GM18499 (cell line): ENCODE measurements around the gene ZNF784.
"Not testable (repeated sequence)": the region's sequence is repeated elsewhere in the genome, so short reads cannot be mapped to it uniquely, and the experiment has no call there.

ENCODE experiments used
- ATAC-seq: cut with Tn5 transposase; IDR thresholded peaks from one replicate; pipeline ENCODE4 v1.9.1; 2021; ENCODE audit warnings: moderate number of reproducible peaks; ENCODE audit not compliant: insufficient read depth, unreplicated experiment

The ZNF784 gene

DNA sequence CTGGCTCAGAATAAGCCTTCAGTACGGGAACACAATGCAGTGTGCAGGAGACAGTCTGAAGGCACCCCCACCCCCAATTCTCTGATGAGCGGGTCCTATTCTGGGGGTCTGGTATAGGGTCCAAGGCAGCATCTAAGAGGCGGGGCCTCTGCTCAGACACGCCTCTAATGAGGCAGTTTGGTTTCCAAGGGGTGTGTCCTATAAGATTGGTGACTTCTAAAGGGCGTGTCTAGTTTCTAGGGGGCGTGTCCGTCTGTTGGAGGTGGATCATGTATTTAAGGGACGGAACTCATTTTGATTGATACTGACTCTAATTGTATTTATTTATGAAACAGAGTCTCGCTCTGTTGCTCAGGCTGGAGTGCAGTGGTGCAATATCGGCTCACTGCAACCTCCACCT, 33.7 kb downstream of the ZNF784 start:
- no peak for ATAC-seq

DNA sequence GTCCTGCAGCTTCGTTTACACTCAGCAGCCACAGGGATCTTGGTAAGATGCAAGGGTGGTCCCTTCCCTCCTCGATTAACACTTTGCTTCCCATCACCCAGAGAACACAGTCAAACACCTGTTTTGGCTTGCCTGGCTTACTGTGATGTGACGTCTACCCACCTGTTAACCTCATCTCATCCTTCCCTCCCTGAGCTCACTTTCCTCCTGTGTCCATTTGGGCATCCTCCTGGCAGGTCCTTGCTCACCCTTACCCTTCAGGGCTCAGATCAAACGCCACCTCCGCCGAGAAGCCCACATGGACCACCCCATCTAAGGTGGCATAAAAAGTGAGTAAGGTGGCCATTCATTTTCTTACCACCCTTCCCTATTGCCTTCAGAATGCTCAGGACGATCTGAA, 34.3 kb downstream of the ZNF784 start:
- ATAC-seq: no peak

DNA sequence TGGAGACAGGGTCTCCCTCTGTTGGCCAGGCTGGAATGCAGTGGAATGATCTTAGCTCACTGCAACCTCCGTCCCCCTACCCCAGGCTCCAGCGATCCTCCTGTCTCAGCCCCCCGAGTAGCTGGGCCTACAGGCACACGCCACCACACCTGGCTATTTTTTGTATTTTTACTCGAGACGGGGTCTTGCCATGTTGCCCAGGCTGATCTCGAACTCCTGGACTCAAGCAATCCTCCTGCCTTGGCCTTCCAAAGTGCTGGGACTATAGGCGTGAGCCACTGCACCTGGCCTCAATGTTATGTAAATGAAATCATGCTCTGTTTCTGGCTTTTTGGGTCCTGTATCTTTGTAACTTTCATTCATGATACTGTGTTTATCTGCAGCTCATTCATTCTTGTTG, 35.6 kb downstream of the ZNF784 start:
- ATAC-seq: no peak

DNA sequence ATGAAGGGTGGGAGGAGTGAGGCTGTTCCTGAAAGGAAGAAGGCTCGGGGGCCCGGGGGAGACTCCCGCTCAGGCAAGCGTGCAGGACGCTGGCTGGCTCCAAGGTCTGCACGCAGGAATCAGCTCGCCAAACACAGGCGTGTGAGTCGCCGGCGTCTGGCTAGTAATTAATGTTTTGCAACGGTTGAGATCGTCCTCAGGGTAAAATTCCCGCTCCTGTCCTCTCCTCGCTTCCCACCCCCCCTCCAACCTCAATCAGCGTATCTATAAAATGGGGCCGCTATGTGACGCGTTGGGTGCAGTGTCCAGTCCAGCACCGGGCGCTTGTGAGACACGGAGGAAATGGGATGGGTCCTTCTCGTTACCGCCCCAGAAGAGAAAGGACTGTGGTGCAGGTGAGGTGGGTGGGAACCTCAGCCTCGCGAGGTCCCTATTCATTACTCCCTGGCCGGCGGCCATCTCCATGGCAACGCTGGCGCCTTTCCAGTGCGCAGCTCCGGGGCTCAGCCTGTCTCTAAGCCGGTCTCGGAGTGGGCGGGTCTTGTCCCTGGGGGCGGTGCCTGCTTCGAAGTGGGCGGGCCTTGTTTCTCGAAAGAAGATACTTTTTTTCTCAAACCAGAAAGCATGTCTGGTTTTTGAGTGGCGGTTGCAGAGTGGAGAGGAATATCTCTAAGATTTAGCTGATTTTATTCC, 37.2 kb downstream of the ZNF784 start:
- ATAC-seq: no peak

DNA sequence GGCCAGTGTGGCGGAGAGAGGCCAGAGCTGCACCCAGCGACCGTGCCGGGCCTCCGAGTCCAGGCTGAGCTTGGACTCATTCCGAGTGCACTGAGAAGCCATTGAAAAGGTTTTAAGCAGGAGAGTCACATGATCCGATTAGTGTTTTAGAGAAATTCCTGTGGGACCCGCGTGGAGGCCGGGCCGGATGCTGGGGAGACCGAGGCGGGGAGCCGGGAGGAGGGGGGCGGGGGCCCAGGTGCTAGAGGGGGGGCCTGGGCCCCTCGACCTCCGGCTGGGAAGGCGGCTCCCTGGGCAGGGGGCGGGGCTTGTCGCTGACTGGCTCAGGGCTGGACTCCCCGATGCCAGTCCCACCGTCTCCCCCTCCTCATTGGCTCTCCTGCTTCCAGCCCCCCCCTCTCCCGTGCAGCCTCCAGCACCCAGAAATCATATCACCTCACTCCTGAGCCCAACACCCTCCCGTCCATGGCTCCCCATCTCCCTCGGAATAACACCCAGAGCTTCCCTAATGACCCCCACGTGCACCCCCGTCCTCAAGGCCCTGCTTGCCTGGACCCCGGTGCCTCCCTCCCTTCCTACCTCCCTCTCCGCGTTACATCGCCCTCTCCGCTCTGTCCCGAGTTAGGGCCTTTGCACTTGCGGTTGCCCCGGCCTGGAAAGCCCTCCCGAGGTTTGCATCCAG, 38.6 kb downstream of the ZNF784 start:
- ATAC-seq: no peak

DNA sequence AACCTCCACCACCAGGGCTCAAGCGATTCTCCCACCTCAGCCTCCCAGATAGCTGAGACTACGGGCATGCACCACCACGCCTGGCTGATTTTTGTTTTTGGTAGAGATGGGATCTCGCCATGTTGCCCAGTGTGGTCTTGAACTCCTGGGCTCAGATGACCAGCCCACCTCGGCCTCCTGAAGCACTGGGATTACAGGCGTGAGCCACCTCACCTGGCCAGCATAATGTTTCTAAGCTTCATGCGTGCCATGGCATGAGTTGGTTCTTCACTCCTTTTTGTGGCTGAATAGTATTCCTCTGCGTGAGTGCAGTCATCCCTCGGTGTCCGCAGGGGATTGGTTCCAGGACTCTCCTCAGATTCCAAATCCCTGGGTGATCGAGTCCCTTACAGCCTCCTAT, 39.5 kb downstream of the ZNF784 start:
- no peak for ATAC-seq

DNA sequence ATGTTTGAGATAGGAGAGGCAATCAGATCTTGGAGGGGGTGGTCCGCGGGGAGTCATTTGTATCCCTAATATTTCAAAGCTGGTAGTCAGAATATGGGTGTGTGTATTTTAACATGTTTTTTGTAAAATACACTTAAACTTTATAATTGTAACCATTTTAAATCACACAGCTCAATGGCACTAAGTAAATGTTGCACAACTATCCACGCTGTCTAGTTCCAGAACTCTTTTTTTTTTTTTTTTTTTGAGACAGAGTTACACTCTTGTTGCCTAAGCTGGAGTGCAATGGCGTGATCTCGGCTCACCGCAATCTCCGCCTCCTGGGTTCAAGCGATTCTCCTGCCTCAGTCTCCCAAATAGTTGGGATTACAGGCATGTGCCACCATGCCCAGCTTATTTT, 40.5 kb downstream of the ZNF784 start:
- ATAC-seq: not testable (repeated sequence)

DNA sequence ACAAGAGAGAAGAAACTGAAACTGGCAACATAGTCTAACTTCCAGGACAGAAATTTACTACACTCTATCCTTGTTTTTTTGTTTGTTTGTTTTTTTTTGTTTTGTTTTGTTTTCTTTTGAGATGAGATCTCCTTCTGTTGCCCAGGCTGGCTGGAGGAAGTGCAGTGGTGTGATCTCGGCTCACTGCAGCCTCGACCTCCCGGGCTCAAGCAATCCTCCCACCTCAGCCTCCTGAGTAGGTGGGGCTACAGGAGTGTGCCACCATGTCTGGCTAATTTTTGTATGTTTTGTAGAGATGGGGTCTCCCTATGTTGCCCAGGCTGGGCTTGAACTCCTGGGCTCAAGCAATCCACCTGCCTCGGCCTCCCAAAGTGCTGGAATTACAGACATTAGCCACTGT, 42.1 kb downstream of the ZNF784 start:
- not testable (repeated sequence) for ATAC-seq

DNA sequence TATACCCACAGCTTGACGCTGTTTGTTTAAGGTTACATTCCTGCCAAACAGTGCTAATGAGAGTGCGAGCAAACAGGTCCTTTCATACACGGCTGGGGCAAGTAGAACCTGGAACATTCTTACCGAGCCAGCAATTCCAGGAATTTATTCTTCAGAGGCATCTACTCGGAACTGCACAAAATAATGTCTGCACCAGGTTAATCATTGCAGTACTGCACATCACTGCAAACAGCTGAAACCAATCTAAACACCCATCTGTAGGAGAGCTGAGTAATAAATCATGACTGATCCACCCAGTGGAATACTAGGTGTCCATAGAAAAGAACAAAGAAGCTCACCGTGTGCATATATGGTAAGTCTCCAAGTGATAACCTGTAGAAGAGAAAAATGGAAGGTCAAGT, 42.5 kb downstream of the ZNF784 start:
- ATAC-seq: no peak

DNA sequence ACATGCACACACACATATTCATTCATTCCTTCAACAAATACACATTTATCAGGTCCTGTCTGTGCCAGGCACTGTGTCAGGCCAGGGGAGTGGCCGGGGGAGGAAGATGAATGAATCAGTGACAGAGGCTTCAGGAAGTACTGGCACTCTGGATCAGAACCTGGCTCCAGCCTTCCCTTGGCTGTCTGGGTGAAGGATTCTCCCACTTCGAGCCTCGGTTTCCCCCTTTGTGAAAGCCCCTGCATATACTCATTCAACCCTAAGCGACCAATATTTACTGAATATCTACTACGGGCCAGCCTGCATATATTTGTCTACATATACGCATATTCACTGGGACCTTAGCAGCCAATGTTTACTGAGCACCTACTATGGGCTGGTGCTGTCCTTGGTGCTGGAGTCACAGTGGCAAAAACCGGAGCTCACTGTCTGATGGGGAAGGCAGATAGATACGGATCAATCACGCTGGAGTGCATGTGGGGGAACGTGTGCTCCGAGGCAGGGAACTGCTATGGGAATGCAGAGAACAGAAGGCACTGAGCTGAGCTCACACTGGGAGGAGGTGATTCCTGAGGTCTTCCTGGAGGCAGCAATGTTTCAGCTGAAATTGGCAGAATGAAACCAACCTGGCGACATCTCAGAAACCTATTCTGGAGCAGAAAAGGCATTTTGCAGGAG, 43.1 kb downstream of the ZNF784 start:
- no peak for ATAC-seq

DNA sequence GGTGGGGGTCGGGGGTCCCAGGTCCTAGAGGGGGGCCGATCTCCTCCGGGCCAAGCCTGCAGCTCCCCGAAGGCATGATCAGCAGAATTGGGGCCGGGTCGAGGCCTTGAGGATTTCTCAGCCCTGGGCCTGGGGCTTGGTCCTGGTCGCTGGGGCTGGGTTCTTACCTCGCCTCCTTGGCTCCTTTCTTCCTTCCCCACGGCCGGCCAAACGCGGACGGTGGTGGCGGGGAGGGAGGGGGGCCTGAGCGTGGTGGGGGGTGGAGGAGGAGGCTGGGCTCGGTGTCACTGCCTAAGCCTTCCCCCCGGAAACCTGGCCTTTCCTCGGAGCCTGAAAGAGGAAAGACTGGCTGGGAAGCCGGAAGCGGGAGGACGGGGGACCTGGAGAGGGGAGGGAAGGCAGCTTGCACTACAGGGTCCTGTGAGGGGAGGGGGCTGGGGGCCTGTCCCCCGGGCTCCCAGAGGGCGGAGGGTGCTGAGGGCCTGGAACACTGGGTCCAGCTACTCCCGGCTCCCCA, 43.7 kb downstream of the ZNF784 start, which contains the start of gene ZNF579:
TSS of gene ZNF579 (minus strand) at position 221 of the 517 bp plus-strand sequence. CDS start 1,209 bp downstream, outside the sequence.
- no peak for ATAC-seq

DNA sequence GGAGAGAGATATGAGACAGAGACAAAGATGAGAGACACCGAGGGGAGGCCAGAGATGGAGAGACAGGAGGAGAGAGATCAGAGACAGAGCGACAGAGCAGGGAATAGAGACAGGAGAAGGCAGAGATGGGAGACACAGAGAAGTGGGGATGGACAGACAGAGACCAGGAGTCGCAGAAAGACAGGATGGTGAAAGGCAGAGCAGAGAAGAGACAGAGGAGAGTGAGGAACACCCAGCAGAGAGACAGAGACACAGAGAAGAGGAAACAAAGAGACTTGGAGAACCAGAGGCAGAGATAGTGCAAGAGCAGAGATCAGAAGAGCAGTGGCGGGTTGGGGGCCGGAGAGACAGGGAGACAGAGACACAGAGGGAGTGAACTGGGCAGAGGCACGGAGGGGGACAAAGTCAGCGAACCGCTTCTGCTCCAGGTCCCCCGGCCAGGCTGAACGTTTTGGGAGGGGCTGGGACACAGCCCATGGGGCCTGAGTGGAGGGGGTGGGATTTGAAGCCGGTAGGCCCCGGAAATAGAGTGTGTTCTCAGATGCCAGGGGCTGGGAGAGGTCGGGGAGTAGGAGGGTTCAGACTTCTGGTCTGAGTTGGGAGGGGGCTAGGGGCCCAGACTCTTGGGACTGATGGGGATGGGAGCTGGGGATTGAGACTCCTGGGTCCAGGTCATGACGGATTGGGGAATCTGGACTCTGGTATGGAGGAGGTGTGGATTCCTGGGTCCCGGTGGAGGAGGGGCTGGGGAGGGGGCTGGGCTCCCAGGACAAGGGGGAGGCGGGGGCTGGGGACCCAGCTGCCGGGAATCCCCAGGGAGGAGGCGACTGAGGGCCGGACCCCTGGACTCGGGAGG, 44.4 kb downstream of the ZNF784 start:
- no peak for ATAC-seq

DNA sequence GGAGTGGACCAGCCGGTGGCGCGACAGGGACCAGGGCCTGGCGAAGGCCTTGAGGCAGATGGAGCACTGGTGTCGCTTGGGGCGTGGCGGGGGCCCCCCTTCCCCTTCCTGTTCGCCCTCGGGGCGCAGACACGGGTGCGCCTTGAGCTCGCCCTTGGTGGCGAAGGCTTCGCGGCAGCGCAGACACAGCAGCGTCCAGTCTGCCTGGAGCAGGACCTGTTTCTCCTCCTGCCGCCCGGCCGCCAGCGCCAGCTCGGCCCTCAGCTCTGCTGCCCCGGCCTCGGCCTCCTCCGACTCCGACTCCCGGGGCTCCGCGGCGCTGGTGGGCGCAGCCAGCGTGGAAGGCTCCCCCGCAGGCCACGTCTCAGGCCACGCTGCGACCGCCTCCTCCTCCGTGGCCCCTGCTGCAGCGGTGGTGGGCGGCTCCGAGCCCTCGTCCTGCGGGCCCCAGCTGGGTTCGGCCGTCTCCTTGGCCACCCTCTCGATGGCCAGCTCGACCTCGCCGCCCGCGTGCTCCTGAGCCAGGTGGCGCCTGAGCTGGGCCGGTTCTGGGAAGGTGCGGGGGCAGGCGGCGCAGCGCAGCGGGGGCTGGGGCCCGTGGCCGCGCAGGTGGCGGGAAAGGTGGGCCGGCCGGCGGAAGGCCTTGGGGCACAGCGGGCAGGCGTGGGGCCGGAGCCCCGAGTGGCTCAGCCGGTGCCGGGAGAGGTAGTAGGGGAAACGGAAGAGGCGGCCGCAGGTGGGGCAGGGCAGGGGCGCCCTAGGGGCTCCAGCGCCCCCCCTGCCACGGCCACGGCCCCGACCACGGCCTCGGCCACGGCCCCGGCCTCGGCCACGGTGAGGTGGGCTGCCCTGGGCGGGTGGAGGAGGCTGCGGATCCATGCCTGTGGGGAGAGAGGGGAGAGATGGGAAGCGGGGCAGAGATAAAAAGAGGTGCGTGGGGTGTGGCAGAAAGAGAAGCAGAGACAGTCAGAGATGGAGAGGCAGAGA, 45.3 kb downstream of the ZNF784 start:
- no peak for ATAC-seq

DNA sequence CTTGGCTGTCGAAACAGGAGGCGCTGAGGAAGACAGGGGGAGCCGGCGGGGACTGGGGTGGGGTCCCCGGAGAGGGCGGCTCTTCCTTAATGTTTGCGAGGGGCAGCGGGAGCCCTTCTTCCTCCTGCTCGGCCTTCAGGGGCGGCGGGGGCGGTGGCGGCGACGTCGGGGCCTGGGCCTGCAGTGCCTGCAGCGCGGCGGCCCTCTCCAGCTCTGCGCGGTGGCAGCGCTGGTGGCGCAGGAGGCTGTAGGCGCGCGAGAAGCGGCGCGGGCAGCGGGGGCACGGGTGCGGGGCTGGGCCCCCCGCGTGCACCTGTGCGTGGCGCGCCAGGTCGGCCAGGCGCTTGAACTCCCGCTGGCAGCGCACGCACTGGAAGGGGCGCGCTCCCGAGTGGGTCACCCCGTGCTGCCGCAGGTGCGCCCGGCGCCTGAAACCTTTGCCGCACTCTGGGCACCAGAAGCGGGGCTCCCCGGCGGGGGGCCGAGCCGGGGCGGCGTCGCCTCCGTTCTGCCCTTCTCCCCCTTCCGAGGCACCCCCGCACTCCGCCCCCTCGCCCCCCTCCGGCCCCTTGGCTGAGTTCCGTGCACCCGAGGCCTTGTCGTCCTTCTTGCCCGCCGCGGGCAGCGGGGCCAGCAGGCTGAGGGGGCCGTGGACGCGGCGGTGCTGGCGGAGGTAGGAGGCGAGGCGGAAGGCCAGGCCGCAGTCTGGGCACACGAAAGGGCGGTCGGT, 46.2 kb downstream of the ZNF784 start:
- ATAC-seq: no peak

DNA sequence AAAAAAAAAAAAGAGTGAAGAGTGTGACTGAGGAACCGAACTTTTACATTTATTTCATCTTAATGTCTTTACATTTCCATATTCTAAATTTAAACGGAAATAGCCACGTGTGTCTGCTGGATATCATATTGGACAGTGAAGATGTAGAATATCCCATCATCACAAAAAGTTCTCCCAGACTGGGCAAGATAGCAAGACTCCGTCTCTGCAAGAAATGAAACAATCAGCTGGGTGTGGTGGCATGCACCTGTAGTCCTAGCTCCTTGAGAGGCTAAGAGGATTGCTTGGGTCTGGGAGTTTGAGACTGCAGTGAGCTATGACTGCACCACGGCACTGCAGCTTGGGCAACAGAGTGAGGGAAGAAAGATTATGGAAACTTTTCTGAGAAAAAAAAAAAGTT, 47.6 kb downstream of the ZNF784 start:
- no peak for ATAC-seq

DNA sequence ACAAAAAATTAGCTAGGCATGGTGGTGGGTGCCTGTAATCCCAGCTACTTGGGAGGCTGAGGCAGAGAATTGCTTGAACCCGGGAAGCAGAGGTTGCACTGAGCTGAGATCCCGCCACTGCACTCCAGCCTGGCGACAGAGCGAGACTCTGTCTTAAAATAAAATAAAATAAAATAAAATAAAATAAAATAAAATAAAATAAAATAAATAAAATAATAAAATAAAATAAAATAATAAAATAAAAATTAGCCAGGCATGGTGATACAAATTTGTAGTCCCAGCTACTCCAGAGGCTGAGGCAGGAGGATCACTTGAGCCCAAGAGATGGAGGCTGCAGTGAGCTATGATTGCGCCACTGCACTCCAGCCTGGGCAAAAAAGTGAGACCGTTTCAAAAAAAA, 50.4 kb downstream of the ZNF784 start:
- ATAC-seq: not testable (repeated sequence)
